H1 (cell line): ENCODE data around the gene ARL6IP5. TPM values are rescaled to one million over a fixed set of nuclear protein-coding genes. Genes with fewer than 3 reads are reported as not detected.

ENCODE experiments used
- BCL11A ChIP-seq, 2 experiments: IDR thresholded peaks; one replicate each; pipeline ENCODE4 v1.6.1; 2011; ENCODE audit warnings: low read depth in 2 of 2, low read length in 2 of 2, mild to moderate bottlenecking in 2 of 2
- BRCA1 ChIP-seq: IDR thresholded peaks from 2 replicates; pipeline ENCODE4 v1.6.1; 2012; ENCODE audit warnings: low read depth, low read length, improper control_type of control experiment
- CBX8 ChIP-seq: fragments of 300-800, 300-1000 bp; sonication (generic); IDR thresholded peaks from 2 replicates; pipeline ENCODE4 v1.7.1; 2016; ENCODE audit warnings: low read depth, low read length, borderline replicate concordance
- GTF2F1 ChIP-seq: IDR thresholded peaks from 2 replicates; pipeline ENCODE4 v1.6.1; 2012; ENCODE audit warnings: low read depth, low read length, improper control_type of control experiment, borderline replicate concordance
- HDAC2 ChIP-seq, 2 experiments: fragments of 300-600 bp in 1 of 2; sonication (generic) in 1 of 2; IDR thresholded peaks; 2 replicates each; pipeline ENCODE4 v1.6.1; 2011 to 2012; ENCODE audit warnings: low read depth in 2 of 2, low read length in 2 of 2, mild to moderate bottlenecking in 2 of 2, moderate library complexity in 2 of 2, borderline replicate concordance in 1 of 2, inconsistent platforms in 1 of 2
- MAX ChIP-seq: IDR thresholded peaks from 2 replicates; pipeline ENCODE4 v1.6.1; 2012; ENCODE audit warnings: inconsistent platforms
- RFX5 ChIP-seq: IDR thresholded peaks from 2 replicates; pipeline ENCODE4 v1.6.1; 2011; ENCODE audit warnings: low read depth, low read length, improper control_type of control experiment, borderline replicate concordance
- RXRA ChIP-seq: IDR thresholded peaks from 2 replicates; pipeline ENCODE4 v1.6.1; 2011; ENCODE audit warnings: low read depth, mild to moderate bottlenecking, low read length, moderate library complexity; ENCODE audit not compliant: insufficient read depth
- TBP ChIP-seq: IDR thresholded peaks from 2 replicates; pipeline ENCODE4 v1.6.1; 2011; ENCODE audit warnings: low read depth, low read length, improper control_type of control experiment
- polyA plus RNA-seq, 7 experiments: library from polyadenylated mRNA; depleted of rRNA in 3 of 7; stranded (reverse) in 5 of 7; unstranded in 2 of 7; fragments of >200 nt in 5 of 7; fragments of 200-250 nt in 2 of 7; gene quantifications; 1 replicate in 5 of 7; 2 replicates in 1 of 7; 4 replicates in 1 of 7; pipeline versions ENCODE4 v1.2.1 to v1.2.3, GENCODE V29; 2011 to 2013; ENCODE audit warnings: missing spikeins in 2 of 7, mixed read lengths in 2 of 7
- total RNA-seq: library from RNA; stranded (reverse); fragmentation: NEBNext Ultra II Directional; extraction: Animal tissue kit (Norgen Biotek cat#: 25700); gene quantifications from 2 replicates; pipeline ENCODE4 v1.2.1, GENCODE V29; 2021
- TF ChIP-seq, protein P1 (sequence below): fragments of 300-600 bp; sonication (generic); IDR thresholded peaks from 2 replicates; pipeline ENCODE4 v1.7.1; 2012; ENCODE audit warnings: low read length, moderate library complexity, mild to moderate bottlenecking, inconsistent platforms; ENCODE audit not compliant: insufficient replicate concordance

ARL6IP5 gene
- total and polyA plus RNA-seq, 2 of the 8 experiments (the other 6 are each of a cell fraction or from before 2014, with no cell fraction given): 24.9 to 30.1 TPM

DNA sequence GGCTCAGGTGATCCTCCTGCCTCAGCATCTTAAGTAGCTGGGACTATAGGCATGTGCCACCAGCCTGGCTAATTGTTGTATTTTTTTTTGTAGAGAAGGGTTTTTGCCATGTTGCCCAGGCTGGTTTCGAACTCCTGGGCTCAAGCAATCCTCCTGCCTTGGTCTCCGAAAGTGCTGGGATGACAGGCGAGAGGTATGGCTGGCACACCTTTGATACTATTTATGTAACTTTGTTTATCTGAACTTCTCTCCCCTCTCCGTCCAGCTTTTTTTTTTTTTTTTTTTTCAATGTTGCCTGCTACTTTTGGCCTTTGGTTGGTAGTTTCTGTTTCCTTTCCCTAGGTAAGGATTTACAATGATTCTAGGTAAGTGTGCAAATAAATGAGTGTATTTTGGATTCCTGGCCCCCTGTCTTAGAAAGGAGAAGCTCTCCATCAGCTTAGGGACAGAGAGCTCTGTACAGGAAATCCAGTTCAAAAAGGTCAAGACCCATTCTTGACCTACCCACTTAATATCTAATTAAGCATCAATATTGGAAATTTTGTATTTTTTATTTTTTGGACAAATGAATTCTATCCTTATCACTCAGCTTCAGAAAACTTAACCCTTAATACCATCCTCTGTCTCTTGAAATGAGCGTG is 6.8 kb downstream of the ARL6IP5 start (continued):
- TF ChIP-seq, protein P1, sequence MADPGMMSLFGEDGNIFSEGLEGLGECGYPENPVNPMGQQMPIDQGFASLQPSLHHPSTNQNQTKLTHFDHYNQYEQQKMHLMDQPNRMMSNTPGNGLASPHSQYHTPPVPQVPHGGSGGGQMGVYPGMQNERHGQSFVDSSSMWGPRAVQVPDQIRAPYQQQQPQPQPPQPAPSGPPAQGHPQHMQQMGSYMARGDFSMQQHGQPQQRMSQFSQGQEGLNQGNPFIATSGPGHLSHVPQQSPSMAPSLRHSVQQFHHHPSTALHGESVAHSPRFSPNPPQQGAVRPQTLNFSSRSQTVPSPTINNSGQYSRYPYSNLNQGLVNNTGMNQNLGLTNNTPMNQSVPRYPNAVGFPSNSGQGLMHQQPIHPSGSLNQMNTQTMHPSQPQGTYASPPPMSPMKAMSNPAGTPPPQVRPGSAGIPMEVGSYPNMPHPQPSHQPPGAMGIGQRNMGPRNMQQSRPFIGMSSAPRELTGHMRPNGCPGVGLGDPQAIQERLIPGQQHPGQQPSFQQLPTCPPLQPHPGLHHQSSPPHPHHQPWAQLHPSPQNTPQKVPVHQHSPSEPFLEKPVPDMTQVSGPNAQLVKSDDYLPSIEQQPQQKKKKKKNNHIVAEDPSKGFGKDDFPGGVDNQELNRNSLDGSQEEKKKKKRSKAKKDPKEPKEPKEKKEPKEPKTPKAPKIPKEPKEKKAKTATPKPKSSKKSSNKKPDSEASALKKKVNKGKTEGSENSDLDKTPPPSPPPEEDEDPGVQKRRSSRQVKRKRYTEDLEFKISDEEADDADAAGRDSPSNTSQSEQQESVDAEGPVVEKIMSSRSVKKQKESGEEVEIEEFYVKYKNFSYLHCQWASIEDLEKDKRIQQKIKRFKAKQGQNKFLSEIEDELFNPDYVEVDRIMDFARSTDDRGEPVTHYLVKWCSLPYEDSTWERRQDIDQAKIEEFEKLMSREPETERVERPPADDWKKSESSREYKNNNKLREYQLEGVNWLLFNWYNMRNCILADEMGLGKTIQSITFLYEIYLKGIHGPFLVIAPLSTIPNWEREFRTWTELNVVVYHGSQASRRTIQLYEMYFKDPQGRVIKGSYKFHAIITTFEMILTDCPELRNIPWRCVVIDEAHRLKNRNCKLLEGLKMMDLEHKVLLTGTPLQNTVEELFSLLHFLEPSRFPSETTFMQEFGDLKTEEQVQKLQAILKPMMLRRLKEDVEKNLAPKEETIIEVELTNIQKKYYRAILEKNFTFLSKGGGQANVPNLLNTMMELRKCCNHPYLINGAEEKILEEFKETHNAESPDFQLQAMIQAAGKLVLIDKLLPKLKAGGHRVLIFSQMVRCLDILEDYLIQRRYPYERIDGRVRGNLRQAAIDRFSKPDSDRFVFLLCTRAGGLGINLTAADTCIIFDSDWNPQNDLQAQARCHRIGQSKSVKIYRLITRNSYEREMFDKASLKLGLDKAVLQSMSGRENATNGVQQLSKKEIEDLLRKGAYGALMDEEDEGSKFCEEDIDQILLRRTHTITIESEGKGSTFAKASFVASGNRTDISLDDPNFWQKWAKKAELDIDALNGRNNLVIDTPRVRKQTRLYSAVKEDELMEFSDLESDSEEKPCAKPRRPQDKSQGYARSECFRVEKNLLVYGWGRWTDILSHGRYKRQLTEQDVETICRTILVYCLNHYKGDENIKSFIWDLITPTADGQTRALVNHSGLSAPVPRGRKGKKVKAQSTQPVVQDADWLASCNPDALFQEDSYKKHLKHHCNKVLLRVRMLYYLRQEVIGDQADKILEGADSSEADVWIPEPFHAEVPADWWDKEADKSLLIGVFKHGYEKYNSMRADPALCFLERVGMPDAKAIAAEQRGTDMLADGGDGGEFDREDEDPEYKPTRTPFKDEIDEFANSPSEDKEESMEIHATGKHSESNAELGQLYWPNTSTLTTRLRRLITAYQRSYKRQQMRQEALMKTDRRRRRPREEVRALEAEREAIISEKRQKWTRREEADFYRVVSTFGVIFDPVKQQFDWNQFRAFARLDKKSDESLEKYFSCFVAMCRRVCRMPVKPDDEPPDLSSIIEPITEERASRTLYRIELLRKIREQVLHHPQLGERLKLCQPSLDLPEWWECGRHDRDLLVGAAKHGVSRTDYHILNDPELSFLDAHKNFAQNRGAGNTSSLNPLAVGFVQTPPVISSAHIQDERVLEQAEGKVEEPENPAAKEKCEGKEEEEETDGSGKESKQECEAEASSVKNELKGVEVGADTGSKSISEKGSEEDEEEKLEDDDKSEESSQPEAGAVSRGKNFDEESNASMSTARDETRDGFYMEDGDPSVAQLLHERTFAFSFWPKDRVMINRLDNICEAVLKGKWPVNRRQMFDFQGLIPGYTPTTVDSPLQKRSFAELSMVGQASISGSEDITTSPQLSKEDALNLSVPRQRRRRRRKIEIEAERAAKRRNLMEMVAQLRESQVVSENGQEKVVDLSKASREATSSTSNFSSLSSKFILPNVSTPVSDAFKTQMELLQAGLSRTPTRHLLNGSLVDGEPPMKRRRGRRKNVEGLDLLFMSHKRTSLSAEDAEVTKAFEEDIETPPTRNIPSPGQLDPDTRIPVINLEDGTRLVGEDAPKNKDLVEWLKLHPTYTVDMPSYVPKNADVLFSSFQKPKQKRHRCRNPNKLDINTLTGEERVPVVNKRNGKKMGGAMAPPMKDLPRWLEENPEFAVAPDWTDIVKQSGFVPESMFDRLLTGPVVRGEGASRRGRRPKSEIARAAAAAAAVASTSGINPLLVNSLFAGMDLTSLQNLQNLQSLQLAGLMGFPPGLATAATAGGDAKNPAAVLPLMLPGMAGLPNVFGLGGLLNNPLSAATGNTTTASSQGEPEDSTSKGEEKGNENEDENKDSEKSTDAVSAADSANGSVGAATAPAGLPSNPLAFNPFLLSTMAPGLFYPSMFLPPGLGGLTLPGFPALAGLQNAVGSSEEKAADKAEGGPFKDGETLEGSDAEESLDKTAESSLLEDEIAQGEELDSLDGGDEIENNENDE: no peak
- no peak for TF ChIP-seq BCL11A (IDR thresholded peaks at IDR 0.05; ENCODE audit: low read depth in 2 of 2, low read length in 2 of 2)
- TF ChIP-seq TBP: no peak
- no peak for TF ChIP-seq MAX
- TF ChIP-seq BRCA1: no peak
- TF ChIP-seq HDAC2 (IDR thresholded peaks at IDR 0.05; ENCODE audit: borderline replicate concordance in 1 of 2, low read depth in 2 of 2, low read length in 2 of 2): no peak
- no peak for TF ChIP-seq GTF2F1
- no peak for TF ChIP-seq RFX5
- no peak for TF ChIP-seq RXRA
- no peak for TF ChIP-seq CBX8
